HepG2 (cell line): ENCODE results near the gene L3MBTL1. TPM values are rescaled to one million over a fixed set of nuclear protein-coding genes. Genes with fewer than 3 reads are reported as not detected.
A peak's percentile ranks its signal among the peaks of the same experiment; 100 is the strongest.

Source experiments
- CEBPG ChIP-seq: IDR thresholded peaks from 2 replicates; pipeline ENCODE4 v1.6.1; 2016
- DNMT1 ChIP-seq: sonication (generic); formaldehyde crosslinking; IDR thresholded peaks from 2 replicates; pipeline ENCODE4 v1.5.1; 2020; ENCODE audit warnings: mild to moderate bottlenecking, missing genetic modification reagents
- EEA1 ChIP-seq: sonication (generic); formaldehyde crosslinking; IDR thresholded peaks from 2 replicates; pipeline ENCODE4 v1.5.1; 2020; ENCODE audit warnings: mild to moderate bottlenecking, missing genetic modification reagents, borderline replicate concordance
- HNF1B ChIP-seq: sonication (generic); formaldehyde crosslinking; IDR thresholded peaks from 2 replicates; pipeline ENCODE4 v1.5.1; 2020; ENCODE audit warnings: mild to moderate bottlenecking, moderate library complexity, missing genetic modification reagents
- IKZF5 ChIP-seq: IDR thresholded peaks from 2 replicates; pipeline ENCODE4 v1.6.1; 2018; ENCODE audit warnings: missing genetic modification reagents, mild to moderate bottlenecking, missing compliant biosample characterization
- MLXIP ChIP-seq: sonication (generic); formaldehyde crosslinking; IDR thresholded peaks from 2 replicates; pipeline ENCODE4 v1.9.0; 2021; ENCODE audit warnings: missing genetic modification reagents, borderline replicate concordance
- NR1H2 ChIP-seq: sonication (generic); formaldehyde crosslinking; IDR thresholded peaks from 2 replicates; pipeline ENCODE4 v1.8.1; 2022; ENCODE audit warnings: low read depth, missing genetic modification reagents, borderline replicate concordance
- PAWR ChIP-seq: sonication (generic); formaldehyde crosslinking; IDR thresholded peaks from 2 replicates; pipeline ENCODE4 v1.4.0; 2020; ENCODE audit warnings: missing genetic modification reagents, mild to moderate bottlenecking, borderline replicate concordance
- PAXIP1 ChIP-seq: sonication (generic); formaldehyde crosslinking; conservative IDR thresholded peaks from 2 replicates; pipeline ENCODE4 v1.4.0; 2020; ENCODE audit warnings: mild to moderate bottlenecking, missing genetic modification reagents, moderate library complexity
- PCBP2 ChIP-seq: fragments of 200-400 bp; formaldehyde crosslinking; optimal IDR thresholded peaks from 2 replicates; pipeline ENCODE3; 2018; ENCODE audit warnings: low read length, low read depth; ENCODE audit not compliant: poor library complexity, severe bottlenecking
- POLR2AphosphoS5 ChIP-seq: IDR thresholded peaks from 2 replicates; pipeline ENCODE4 v1.6.1; 2012; ENCODE audit warnings: low read depth, low read length
- PTBP1 ChIP-seq: fragments of 200-400 bp; formaldehyde crosslinking; IDR thresholded peaks from 2 replicates; pipeline ENCODE4 v1.6.1; 2018; ENCODE audit warnings: low read length, low read depth; ENCODE audit not compliant: poor library complexity, severe bottlenecking
- RFX1 ChIP-seq: fragments of 450-650 bp; IDR thresholded peaks from 2 replicates; pipeline ENCODE4 v1.6.1; 2017
- SAP130 ChIP-seq: IDR thresholded peaks from 2 replicates; pipeline ENCODE4 v1.6.1; 2016; ENCODE audit warnings: low read depth
- ZBTB44 ChIP-seq: sonication (generic); formaldehyde crosslinking; IDR thresholded peaks from 2 replicates; pipeline ENCODE4 v1.4.0; 2020; ENCODE audit warnings: missing genetic modification reagents
- ZNF615 ChIP-seq: sonication (generic); formaldehyde crosslinking; IDR thresholded peaks from 2 replicates; pipeline ENCODE4 v1.5.0; 2020; ENCODE audit warnings: mild to moderate bottlenecking, missing genetic modification reagents, borderline replicate concordance
- ZSCAN12 ChIP-seq: sonication (generic); formaldehyde crosslinking; IDR thresholded peaks from 2 replicates; pipeline ENCODE4 v1.9.0; 2021; ENCODE audit warnings: mild to moderate bottlenecking, missing genetic modification reagents
- polyA plus RNA-seq, 8 experiments: library from polyadenylated mRNA; depleted of rRNA in 3 of 8; stranded (reverse) in 7 of 8; unstranded in 1 of 8; fragments of >200 nt; fragmentation: Illumina TruSeq in 4 of 8; extraction: Trizol in 4 of 8; gene quantifications; 2 replicates each; pipeline versions ENCODE4 v1.2.1 to v1.2.3, GENCODE V29; 2011 to 2016; ENCODE audit warnings: low read depth in 4 of 8, missing spikeins in 1 of 8, mixed read lengths in 1 of 8; ENCODE audit not compliant: insufficient read depth in 1 of 8
- total RNA-seq, 5 experiments: library from RNA; depleted of rRNA; stranded (reverse); fragments of >200 nt; fragmentation: Illumina TruSeq; extraction: Trizol; gene quantifications; 2 replicates each; pipeline ENCODE4 v1.2.3, GENCODE V29; 2016; ENCODE audit warnings: low read depth in 1 of 5

L3MBTL1 gene
- total and polyA plus RNA-seq, 2 of the 13 experiments (the other 11 are each of a cell fraction or from before 2014, with no cell fraction given): 9.0 to 17.8 TPM

GRCh38 chr20:43537921-43538877 is 30.7 kb downstream of the L3MBTL1 start (continued):
- TF ChIP-seq DNMT1 (CRISPR knock-in tag) (peak; percentile 80; the same call in 1 of the 2 replicates), PCBP2 (no peak), IKZF5 (CRISPR knock-in tag) (peak; percentile 74; the same call in 1 of the 2 replicates), POLR2AphosphoS5 (no peak), RFX1 (no peak), NR1H2 (no peak), SAP130 (CRISPR knock-in tag) (peak; percentile 43; the same call in 1 of the 2 replicates), ZSCAN12 (CRISPR knock-in tag) (no peak), ZBTB44 (CRISPR knock-in tag) (0 out of 2 replicates have a peak, but pooled peaks have one; percentile 40), PAXIP1 (peak; percentile 34; the same call in 1 of the 2 replicates), PAWR (no peak), ZNF615 (CRISPR knock-in tag) (no peak), MLXIP (no peak), CEBPG (CRISPR knock-in tag) (0 out of 2 replicates have a peak, but pooled peaks have one; percentile 35), PTBP1 (no peak), EEA1 (CRISPR knock-in tag) (peak; percentile 48; the same call in 1 of the 2 replicates), HNF1B (CRISPR knock-in tag) (peak; percentile 57; the same call in 1 of the 2 replicates)
